GM18858 (cell line): Measurements from ENCODE around the gene KRT23.

Experiments used
- ATAC-seq: cut with Tn5 transposase; IDR thresholded peaks from one replicate; pipeline ENCODE4 v1.9.1; 2021; ENCODE audit not compliant: unreplicated experiment

KRT23 gene, protein sequence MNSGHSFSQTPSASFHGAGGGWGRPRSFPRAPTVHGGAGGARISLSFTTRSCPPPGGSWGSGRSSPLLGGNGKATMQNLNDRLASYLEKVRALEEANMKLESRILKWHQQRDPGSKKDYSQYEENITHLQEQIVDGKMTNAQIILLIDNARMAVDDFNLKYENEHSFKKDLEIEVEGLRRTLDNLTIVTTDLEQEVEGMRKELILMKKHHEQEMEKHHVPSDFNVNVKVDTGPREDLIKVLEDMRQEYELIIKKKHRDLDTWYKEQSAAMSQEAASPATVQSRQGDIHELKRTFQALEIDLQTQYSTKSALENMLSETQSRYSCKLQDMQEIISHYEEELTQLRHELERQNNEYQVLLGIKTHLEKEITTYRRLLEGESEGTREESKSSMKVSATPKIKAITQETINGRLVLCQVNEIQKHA

DNA sequence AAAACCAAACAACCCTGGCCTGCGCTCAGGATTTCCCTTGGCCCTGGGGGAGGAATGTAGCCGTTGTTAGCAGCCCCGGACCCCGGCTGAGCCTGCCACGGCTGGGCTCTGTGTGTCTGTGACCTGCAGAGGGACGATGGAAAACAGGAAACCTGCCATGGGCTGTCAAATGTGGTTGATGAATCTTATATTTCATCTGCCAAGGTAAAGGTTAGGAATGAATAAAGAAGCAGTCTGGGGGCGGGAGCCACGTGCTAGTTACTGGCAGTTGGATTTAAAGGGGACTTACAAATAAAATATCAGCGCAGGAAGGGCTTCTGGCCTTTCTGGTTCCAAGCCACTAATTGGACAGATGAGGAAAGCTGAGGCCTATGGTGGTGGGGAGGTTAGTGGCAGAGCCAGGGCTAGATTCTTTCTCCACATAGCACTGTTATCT lies at the start of gene KRT23:
Gene KRT23 (minus strand): TSS at position 263 of the 436 bp plus-strand sequence. CDS start 1,043 bp downstream, outside the sequence.
- no peak for ATAC-seq

DNA sequence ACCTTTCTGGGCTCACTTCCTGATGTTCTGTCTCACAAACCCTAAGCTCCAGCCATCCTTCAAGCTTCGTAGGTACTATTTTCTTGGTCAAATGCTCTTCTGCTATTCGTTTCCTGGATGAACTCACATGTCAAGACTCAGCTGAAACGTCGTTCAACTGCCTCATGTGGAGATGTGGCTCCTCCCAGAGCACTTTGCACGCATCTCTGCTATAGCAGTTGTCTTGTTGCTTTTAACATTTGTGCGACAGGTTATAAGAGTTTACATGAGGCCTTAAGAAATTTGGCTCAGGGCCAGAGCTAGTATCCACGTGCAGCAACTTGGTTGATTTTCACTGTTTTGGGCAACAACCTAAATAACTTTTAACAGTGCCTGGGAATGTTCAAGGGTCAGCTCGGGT lies 49.5 kb upstream of the KRT23 start:
- no peak for ATAC-seq

DNA sequence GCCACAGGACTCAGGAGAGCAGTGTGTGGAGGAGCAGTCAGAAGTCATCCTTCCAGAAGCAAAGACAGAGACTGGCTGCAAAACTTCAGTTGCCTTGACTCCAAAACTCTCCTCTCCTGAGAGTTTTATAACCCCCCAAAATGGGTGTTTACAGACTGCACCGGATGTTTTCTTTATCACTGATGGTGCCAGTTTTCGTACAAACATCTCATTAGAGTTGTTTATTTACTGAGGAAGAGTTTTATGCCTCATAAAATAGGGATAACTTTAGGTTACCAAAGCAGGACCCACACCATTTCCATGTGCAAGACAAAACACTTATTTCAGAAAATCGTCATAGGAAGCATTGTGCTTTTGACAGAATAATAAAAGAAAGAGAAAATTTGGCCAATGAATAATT lies 46.8 kb upstream of the KRT23 start, which contains the start of gene KRT40:
Gene KRT40 (minus strand): TSS at position 101 of the 400 bp plus-strand sequence. CDS start 53 bp downstream, at position 48.
- no peak for ATAC-seq

DNA sequence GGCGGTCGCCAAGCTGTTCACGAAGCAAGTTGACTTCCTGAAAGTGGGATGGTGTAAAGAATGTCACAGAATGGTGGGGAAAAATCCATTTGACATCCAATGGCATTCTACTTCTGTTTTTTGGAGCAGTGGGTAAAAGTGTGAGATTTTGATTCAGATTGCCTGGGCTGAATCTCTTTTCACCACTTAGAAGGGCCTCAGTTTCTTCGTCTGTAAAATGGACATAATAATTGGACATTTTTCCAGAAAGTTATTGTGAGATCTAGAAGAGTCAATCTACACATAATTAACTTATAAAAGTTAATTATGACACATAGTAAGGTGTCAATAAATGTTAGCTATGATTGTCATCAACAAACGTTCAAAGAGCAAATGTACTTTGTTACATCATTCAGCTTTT lies 43.7 kb upstream of the KRT23 start:
- no peak for ATAC-seq

DNA sequence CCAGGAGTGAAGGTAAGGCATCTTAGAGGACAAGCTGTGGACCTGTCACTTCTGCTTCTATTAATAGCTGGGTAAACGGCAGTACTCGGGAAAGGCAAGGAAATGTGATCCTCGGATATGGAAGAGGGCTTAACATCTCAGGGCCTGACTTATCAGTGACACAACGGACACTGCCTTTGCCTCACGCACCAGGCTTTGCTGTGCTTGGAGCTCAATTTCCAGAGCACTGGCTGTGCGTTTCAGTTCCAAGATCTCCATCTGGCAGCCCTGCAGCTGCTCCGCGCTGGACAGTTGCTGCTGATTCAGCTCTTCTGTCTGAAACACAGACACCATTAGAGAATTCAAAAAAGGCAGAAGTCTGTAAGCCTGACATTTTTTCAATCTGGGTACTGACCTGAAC lies 43.1 kb upstream of the KRT23 start:
- no peak for ATAC-seq

DNA sequence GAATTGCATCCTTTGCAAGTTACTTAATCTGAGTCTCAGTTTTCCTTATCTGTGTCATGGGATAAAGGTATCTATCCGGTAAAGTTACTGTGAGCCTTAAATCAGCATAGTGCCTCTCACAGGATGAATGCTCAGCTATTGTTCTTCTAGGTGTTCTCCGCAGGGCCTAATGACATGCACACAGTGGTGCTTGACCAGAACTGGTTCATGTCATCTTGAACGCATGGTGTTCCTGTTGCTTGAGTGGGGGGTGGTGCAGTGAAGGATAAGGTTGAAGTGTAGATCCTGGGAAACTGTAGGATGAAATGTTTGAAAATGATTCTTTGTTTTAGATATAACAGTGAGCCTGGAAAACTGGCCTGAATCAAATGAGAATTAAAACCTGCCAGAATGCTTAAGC lies 42.7 kb upstream of the KRT23 start:
- ATAC-seq = no peak

DNA sequence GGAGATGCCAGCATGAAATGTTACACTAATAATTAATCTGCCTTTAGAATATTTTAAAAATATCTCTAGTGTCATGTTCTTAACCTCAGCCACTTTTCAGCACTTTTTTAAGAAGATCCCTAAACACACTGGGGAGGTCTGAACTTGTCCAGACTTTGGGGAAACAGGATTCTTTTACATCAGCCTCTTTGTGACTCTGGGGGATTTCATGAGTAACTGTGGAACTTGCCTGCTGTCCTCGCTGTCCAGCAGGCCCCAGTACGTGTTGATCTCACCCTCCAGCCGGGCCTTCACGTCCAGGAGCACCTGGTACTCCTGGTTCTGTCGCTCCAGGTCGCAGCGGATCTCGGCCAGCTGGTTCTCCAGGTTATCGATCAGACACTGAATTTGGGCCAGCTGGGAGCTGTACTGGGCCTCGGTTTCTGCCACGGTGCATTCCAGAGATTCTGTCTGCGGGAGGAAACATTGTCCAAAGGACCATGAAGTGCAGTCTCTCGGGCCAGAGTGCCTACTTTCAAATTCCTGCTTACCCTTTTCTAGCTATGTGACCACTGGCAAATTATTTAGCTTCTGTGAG lies 41.2 kb upstream of the KRT23 start:
- ATAC-seq = no peak

DNA sequence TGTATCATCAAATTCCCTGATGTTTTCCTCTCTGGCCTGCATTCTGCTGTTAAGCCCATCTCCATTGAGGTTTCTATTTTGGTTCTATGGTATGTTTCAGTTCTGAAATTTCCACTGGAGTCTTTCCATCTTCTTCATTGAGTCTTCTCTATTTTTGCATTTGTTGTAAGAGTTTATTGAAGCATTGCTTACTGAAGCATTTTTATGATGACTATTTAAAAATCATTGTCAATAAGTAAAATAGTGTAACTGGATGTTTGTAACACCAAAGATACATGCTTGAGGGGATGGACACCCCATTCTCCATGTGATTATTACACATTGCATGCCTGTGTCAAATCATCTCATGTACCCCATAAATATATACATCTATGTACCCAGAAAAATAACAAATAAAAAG lies 38.1 kb upstream of the KRT23 start:
- ATAC-seq = no peak

DNA sequence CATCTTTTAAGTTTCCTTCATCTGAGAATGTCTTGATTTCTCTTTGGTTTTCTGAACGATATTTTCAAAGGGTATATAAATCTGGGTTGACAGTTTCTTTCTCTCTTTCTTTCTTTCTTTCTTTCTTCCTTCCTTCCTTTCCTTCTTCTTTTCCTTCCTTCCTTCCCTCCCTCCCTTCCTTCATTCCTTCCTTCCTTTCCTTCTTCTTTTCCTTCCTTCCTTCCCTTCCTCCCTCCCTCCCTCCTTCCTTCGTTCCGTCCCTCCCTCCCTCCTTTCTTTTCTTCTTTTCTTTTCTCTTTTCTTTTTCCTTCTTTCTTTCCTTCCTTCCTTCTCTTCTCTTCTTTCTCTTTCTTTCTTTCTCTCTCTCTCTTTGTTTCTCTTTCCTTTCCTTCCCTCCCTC lies 36.9 kb upstream of the KRT23 start:
- ATAC-seq = no peak

DNA sequence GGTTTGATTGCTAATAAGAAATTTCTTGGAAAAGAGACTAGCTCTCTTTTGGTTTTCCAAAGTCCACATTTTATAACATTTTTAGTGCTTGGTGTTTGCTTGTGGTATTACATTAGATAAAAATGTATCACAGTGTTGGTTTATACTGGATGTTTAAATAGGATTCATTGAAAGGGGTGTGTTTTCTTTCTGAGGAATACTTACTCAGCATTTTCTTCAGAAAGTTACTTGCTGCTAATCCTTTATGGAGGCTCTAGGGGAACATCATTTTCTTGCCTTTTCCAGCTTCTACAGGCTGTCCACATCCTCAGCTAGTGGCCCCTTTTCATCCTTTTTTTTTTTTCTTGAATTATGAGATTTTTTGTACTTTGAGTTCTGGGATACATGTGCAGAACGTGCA lies 30.1 kb upstream of the KRT23 start:
- no peak for ATAC-seq

DNA sequence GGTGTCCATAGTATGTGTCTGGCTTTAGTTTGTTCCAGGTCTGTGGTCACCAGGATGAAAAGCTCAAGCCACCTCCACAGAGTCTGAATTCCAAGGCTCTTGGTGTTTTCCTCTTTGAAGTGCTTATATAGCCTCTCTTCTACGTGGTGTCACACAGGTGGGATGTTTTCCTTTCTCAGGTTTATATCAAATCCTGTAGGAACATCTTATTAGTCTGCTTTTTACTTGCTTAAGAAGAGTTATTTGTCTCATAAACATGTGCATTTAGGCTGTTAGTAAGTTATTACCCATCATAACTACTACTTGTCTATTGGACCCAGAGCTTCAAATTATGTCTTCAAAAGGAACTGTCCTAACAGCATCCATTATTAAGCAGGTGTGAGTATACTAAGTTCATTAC lies 29.4 kb upstream of the KRT23 start, which contains the start of gene KRT39:
Gene KRT39 (minus strand): TSS at position 101 of the 400 bp plus-strand sequence. CDS start 92 bp downstream, at position 9.
- no peak for ATAC-seq

DNA sequence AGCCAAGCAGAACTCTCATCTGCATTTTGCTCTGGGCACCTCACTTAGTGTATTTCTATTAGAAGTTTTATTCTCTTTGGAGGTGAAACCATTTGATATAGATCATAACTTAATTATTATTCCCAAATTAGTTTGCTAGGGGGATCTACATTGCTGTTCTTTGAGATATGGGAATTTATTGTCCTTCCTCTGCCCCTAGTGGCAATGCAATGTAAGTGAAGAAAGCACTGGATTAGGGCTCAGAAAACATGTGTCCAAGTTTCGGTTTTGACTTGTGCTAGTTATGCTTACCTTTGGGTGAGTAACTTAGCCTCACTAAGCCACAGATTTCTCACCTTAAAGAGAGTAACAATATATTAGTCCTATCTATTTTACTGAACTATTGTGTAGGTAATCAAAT lies 26.4 kb upstream of the KRT23 start:
- ATAC-seq = no peak

DNA sequence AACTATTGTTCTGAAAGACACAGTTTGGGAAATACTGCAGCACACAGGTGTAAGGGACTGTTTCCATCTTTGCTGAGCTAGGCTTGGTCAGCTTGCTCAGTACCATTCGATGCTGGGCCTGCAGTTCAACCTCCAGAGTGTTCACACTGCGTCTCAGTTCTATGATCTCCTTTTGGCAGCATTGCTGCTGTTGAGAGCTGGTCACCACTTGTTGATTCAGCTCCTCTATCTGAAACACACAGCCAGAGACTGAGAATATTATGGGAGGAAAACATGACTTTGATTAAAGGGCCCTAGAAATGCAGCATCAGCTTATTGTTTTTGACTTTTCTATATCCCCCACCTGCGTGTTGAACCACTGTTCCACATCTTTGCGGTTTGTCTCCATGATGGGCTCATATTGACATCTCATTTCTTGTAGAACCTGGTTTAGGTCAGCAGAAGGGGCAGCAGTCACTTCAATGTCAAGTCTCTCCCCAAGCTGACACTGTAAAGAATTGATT lies 24.7 kb upstream of the KRT23 start:
- no peak for ATAC-seq

DNA sequence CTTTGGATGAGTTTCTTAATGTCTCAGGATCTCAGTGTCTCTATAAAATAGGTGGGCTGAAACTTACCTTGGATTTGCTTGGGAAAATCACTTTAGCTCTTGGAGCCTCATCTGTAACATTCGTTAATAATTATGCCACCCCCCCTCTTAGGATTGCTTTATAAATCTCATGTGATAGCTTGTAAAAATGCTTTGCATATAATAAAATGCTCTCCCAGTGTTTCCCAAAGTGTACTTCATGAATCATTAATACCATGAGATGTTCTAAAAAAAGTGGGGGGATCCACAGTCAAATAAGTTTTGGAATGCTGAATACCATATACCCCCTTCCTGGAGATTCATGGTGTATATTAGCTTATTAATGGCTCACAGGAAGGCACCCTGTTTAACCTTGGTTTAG lies 24.1 kb upstream of the KRT23 start:
- ATAC-seq = no peak

DNA sequence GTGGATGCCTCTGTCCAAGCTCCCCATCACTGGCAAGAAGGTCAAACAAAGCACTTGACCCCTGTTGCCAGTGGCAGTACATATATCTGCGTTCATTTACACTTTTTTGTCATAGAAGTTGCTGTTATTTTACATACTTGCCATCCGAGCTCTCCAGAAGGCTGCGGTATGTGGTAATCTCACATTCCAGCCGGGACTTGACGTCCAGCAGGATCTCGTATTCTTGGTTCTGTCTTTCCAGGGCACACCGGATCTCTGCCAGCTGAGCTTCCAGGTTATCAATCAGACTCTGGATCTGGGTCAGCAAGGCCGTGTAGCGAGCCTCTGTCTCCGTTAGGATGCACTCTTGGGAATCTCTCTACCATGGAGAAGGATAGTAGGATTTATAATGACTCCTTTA lies 22.7 kb upstream of the KRT23 start:
- ATAC-seq = no peak

DNA sequence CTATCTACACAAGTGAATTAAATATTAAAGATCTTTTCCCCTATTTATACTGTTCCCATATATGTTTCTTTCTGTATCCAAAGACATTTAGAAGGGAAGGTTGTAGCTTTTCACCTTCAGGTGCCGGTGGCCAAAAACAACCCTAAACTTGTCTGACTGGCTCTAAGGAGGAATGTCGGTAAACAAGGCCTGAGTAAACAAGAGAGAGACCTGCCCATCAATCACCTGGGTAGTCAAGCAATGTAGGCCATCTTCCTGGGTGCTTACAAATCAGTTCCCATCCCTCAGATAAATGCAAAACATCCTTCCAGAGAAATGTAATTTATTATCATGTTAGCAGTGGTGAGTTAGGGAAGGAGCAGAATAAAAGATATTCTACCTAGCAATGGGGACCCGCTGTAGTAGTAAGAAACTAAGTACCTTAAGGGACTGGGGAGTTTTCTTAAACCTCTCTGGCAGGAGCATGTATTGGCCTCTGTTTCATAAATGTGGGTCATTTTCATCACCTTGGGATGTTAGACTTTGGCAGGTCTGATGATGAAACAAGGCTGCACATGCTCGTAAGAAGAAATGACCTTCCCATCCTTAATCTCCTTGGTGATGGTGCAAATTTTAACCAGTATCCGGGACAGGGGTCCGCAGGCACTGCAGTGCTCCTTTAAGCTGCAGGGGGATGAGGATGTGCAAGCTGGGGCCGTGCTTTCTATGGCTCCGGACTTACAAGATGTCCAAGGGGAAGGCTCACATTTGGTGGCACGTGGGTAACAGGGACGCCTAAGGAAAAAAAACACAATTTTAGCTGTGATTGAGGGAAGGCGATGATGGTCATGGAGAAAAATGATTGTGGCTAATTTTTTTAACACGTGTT lies 20.9 kb upstream of the KRT23 start:
- no peak for ATAC-seq

DNA sequence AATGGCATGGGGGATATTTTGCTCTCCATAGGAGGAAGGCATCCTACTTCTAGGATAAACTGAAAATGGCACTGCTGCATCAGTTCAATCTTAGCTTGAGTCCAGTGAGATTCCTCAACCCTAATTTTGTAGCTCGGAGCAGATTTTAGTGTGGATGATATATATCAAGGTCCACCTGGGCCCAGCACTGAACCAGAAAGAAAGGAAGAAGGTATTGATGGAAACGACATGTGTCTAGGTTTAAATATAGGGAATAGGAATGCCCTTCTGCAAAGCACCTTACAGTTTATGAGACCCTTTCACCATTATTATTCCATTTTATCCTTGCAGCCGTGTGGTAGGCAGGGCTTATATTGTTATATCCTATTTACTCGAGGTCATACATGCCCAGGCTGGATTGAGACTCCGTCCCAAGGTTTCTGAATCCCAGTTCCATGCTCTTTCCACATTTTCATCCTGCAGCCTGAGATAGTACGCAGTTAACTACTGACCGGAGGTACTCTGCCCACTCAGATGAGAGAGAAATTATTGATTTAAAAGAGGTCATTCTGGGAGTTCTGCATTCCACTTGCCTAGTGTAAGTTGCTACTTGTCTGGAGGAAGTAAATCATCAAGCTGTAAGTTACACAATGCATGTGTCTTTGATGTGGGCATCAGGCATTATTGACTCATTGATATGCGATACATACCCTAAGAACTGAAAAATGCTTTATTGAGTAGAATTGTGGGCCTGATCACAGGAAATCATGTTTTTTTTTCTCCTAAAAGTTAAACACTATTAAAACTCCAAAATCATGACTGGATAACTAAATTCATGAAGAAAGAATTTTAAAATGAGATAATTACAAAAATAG lies 19.2 kb upstream of the KRT23 start:
- ATAC-seq = no peak

DNA sequence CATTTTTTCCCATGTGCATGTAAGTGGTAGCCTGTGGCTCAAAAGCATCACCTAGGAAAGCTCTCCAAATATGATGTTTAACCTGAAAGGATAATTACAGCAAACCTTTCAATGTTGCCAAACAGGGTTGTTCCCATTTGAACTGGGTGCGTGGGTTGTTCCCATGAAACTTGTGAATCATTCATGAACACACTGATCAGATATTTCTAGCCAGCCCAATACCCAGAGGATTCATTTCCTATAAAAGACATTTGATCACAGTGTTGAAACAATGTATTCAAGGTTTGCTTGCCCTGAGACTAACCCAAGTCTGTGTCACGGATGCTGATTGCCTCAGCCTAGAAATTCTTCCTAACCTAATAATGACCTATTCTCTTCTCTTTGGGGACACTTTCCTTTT lies 16.4 kb upstream of the KRT23 start:
- ATAC-seq = no peak

DNA sequence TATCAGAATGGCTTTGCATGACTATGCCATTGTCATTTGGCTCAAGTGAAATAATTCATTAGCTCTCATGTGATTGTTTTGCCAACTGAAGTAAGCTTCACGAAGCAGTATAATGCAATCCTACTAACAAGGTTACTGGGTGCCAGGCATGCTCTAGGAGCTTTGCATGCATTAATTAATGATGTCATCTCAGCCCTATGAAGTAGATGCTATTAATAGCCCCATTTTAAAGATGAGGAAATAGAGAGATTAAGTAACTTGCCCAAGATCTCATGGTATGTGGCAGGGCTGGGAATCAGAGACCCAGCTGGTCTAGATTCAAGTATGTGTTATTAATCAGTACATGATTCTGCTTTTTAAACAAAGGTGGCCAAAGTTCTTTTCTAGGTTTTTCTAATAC lies 15.2 kb upstream of the KRT23 start:
- no peak for ATAC-seq

DNA sequence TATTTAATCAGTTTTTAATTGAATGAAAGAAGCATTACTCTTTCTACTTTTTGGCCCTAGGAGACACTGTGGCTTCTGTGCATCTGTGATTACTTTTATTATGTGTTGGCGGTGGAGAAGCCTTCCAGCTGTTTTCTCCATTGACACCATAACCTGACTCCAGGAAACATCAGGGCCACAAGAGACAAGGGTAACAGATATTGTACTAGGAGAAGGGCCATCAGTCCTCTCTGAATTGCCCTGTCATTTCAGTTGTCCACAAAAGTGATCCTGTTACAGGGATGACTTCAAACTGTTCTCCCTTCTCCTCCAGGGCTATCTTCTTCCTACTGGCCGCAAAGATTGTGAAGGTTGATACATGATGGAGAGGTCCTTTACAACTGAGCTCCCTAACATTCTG lies 14.7 kb upstream of the KRT23 start:
- no peak for ATAC-seq
